Upper lobe of left lung (tissue), 4 donors: ENCODE data around the gene FOXN1.

ENCODE experiments used
- EP300 ChIP-seq, 4 donors: sonication (generic); formaldehyde crosslinking; IDR thresholded peaks; one replicate each; pipeline ENCODE4 v1.5.1; 2017; ENCODE audit warnings: antibody characterized with exemption in 4 of 4, control low read depth in 2 of 4
- POLR2A ChIP-seq, 4 donors: fragments of 450-650 bp; IDR thresholded peaks; one replicate each; pipeline ENCODE4 v1.5.1; 2016 to 2017; ENCODE audit warnings: antibody characterized with exemption in 4 of 4, mild to moderate bottlenecking in 2 of 4
- POLR2AphosphoS5 ChIP-seq, 2 donors: sonication (generic); formaldehyde crosslinking; IDR thresholded peaks; one replicate each; pipeline ENCODE4 v1.5.1; 2017; ENCODE audit warnings: antibody characterized with exemption in 2 of 2
- TF ChIP-seq, protein P1 (sequence below), 6 experiments: fragments of 450-650 bp in 4 of 6; fragments of 200-600 bp in 2 of 6; sonication (generic) in 2 of 6; IDR thresholded peaks; one replicate each; pipeline ENCODE4 v1.5.1; 2016 to 2019; ENCODE audit warnings: antibody characterized with exemption in 6 of 6

GRCh38 chr17:28518578-28518977, 12.4 kb downstream of the FOXN1 start:
- TF ChIP-seq, protein P1, sequence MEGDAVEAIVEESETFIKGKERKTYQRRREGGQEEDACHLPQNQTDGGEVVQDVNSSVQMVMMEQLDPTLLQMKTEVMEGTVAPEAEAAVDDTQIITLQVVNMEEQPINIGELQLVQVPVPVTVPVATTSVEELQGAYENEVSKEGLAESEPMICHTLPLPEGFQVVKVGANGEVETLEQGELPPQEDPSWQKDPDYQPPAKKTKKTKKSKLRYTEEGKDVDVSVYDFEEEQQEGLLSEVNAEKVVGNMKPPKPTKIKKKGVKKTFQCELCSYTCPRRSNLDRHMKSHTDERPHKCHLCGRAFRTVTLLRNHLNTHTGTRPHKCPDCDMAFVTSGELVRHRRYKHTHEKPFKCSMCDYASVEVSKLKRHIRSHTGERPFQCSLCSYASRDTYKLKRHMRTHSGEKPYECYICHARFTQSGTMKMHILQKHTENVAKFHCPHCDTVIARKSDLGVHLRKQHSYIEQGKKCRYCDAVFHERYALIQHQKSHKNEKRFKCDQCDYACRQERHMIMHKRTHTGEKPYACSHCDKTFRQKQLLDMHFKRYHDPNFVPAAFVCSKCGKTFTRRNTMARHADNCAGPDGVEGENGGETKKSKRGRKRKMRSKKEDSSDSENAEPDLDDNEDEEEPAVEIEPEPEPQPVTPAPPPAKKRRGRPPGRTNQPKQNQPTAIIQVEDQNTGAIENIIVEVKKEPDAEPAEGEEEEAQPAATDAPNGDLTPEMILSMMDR (IDR thresholded peaks at IDR 0.05): no peak
- TF ChIP-seq POLR2A (IDR thresholded peaks at IDR 0.05) (no peak), EP300 (IDR thresholded peaks at IDR 0.05) (no peak), POLR2AphosphoS5 (IDR thresholded peaks at IDR 0.05) (no peak)
